Subcutaneous abdominal adipose tissue (tissue), 5 donors: ENCODE measurements around the gene H6PD.
A peak's percentile ranks its signal among the peaks of the same experiment; 100 is the strongest.
"Not testable (repeated sequence)": the region's sequence is repeated elsewhere in the genome, so short reads cannot be mapped to it uniquely, and the experiment has no call there.

ENCODE experiments used
- H3K27ac ChIP-seq: one replicate; pipeline ENCODE4 v1.7.0; 2013; ENCODE audit warnings: low read depth, mild to moderate bottlenecking, inconsistent platforms, low read length, moderate library complexity
- H3K27me3 ChIP-seq, 5 donors: one replicate each; pipeline ENCODE4 v1.7.0; 2013; ENCODE audit warnings: low read length in 5 of 5, inconsistent platforms in 1 of 5; ENCODE audit not compliant: control insufficient read depth in 5 of 5, insufficient read depth in 4 of 5
- H3K36me3 ChIP-seq, 5 donors: one replicate each; pipeline ENCODE4 v1.7.0; 2013; ENCODE audit warnings: low read length in 5 of 5; ENCODE audit not compliant: control insufficient read depth in 5 of 5, insufficient read depth in 5 of 5
- H3K4me1 ChIP-seq, 5 donors: one replicate each; pipeline ENCODE4 v1.7.0; 2013; ENCODE audit warnings: low read length in 5 of 5, mild to moderate bottlenecking in 3 of 5, moderate library complexity in 1 of 5; ENCODE audit not compliant: control insufficient read depth in 5 of 5, insufficient read depth in 5 of 5
- H3K4me3 ChIP-seq, 5 donors: one replicate each; pipeline ENCODE4 v1.7.0; 2013; ENCODE audit warnings: low read length in 5 of 5, low read depth in 1 of 5
- H3K9ac ChIP-seq, 5 donors: one replicate each; pipeline ENCODE4 v1.7.0; 2013; ENCODE audit warnings: low read length in 5 of 5, mild to moderate bottlenecking in 4 of 5, moderate library complexity in 3 of 5
- H3K9me3 ChIP-seq, 5 donors: one replicate each; pipeline ENCODE4 v1.7.0; 2013; ENCODE audit warnings: low read length in 5 of 5; ENCODE audit not compliant: control insufficient read depth in 5 of 5
- donor health status: healthy.
- donor health status: healthy.
- donor health status: healthy.
- donor health status: healthy.
- donor health status: healthy.

Gene H6PD

DNA sequence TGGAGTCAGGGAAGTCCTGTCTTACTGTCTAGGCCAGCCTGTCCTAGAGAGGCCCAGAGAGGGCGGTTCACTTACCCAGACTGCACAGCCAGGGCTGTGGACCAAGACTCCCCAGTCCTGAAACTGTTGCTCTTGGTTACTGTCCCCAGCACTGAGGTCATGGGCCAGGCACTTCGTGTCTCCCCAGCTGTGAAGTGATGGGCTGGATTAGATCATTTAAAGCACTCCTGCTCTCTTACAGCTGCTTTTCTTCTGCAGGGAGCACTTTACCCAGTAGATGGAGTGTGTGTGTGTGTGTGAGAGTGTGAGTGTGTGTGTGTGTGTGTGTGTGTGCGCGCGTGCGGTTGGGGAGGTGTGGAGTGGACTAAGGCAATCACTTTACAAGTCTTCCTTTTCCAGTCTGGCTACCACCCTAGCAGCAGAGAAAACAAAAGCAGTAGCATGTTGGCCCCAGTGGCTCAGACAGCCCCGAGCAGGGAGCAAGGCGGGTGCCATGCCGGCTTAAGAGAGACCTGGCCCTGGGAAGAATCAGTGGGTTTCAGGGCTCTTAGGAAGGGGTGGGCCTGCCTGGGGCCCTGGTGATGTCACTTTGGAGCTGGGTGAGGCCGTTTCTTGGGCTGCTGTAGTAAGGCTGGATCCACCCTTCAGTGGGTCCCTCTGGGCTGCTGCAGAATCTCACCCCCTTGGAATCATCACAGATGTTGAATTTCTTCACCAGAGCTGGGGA lies 60.5 kb downstream of the H6PD start:
- H3K4me1 ChIP-seq = peaks cover 14 to 80% (median 74%) of the 10 kb centered on the region in 5 donors
- H3K27ac ChIP-seq = peak overlapping the region; percentile 84
- H3K9me3 ChIP-seq = no peaks in the 10 kb centered on the region
- peak overlapping the region; percentile 77 to 99 (median 95) for H3K4me3 ChIP-seq
- H3K36me3 ChIP-seq = peaks cover 0 to 3% (median 0%) of the 10 kb centered on the region in 5 donors
- H3K9ac ChIP-seq = peak overlapping the region; percentile 59 to 83 (median 74)
- H3K27me3 ChIP-seq = no peaks in the 10 kb centered on the region

DNA sequence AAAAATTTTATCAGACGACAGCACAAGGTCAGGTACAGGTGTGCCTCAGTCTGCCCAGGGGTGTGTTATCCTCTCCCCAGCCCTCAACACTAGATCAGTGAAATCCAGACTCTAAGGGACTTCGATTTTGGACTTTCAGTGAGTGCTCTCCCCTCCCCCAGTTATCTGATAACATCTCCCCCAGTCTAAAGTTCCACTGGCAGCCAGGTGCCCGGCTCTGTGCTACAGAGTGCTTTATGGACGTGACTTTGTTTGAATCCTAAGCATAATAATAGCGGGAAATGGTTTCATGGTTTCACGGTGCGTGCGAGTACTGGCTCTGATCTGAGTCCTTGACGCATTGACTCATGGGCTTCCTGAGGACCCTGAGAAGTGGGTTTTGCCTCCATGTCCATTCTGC lies 61.3 kb downstream of the H6PD start:
- H3K4me3 ChIP-seq = peak overlapping the region; percentile 77 to 99 (median 95)
- peaks cover 9 to 79% (median 74%) of the 10 kb centered on the region in 5 donors for H3K4me1 ChIP-seq
- H3K9ac ChIP-seq = peak overlapping the region in 1 of 5 donors; percentile 33
- peaks cover 0 to 7% (median 5%) of the 10 kb centered on the region in 5 donors for H3K36me3 ChIP-seq
- no peaks in the 10 kb centered on the region for H3K27me3 ChIP-seq
- peak overlapping the region; percentile 84 for H3K27ac ChIP-seq
- no peaks in the 10 kb centered on the region for H3K9me3 ChIP-seq

DNA sequence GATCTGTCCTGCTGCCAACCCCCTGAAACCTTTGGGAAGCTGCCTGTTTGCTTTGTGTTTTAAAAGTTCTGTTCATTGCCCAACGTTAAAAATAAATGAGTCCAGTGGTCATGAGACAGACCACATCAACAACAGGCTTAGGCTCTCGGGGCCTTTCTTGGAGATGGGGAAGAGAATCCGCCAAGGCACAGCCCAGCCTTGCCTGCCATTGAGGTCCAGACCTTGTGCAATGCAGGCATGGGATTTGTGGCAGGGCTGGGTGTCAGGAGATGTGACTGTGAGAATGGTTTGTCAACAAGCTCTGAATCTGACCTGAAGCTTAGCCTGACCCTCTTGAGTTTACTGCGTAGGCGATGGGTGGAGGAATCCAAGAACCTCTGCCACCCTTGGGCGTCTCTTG lies 62.3 kb downstream of the H6PD start:
- Histone ChIP-seq H3K9me3 (no peaks in the 10 kb centered on the region), H3K36me3 (peaks cover 0 to 14% (median 12%) of the 10 kb centered on the region in 5 donors), H3K9ac (no peak overlapping the region), H3K4me1 (peaks cover 10 to 74% (median 66%) of the 10 kb centered on the region in 5 donors), H3K4me3 (peak overlapping the region in 3 of 5 donors; percentile 22 to 95 (median 45)), H3K27ac (peak overlapping the region; percentile 84), H3K27me3 (no peaks in the 10 kb centered on the region)

DNA sequence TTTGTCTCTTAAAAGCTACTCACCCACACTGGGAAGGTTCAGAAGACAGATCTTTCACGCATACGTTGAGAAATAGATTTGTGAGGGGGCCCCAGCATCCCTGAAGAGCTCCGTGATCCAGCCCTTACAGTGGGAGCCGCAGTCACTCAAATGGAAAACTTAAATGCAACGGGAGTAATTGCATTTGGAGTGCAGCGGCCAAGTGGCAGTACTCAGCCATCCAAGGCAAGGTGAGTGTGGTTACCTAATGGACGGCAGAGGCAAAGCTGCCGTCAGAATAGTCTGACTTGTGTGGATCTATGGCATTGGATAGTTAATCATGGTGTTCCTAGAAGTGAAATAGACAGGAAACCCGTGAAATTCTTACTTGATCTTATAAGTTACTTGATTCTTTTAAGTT lies 63.3 kb downstream of the H6PD start:
- peaks cover 0 to 15% (median 13%) of the 10 kb centered on the region in 5 donors for H3K36me3 ChIP-seq
- peak overlapping the region; percentile 84 for H3K27ac ChIP-seq
- no peak overlapping the region for H3K4me3 ChIP-seq
- no peaks in the 10 kb centered on the region for H3K9me3 ChIP-seq
- peaks cover 13 to 78% (median 70%) of the 10 kb centered on the region in 5 donors for H3K4me1 ChIP-seq
- no peak overlapping the region for H3K9ac ChIP-seq
- H3K27me3 ChIP-seq = no peaks in the 10 kb centered on the region

DNA sequence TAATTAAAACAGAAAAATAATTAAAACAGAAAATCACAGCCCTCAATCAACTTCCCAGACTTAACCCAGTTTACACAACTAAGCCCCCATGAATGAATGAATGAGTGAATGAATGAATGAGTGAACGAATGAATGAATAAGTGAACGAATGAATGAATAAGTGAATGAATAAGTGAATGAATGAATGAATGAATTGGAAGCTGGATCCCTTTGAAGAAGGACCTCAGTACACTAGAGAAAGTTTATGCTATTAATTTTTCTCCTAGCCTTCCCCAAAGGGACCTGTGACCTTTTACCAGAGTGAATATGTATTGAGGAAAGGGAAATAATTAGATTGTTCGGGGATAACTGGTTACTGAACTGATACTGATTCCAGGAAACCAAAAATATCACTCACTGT lies 63.7 kb downstream of the H6PD start:
- Histone ChIP-seq H3K9me3 (no peaks in the 10 kb centered on the region), H3K4me1 (peaks cover 17 to 83% (median 75%) of the 10 kb centered on the region in 5 donors), H3K9ac (no peak overlapping the region), H3K36me3 (peaks cover 0 to 15% (median 13%) of the 10 kb centered on the region in 5 donors), H3K4me3 (no peak overlapping the region), H3K27ac (peak overlapping the region; percentile 84), H3K27me3 (no peaks in the 10 kb centered on the region)

DNA sequence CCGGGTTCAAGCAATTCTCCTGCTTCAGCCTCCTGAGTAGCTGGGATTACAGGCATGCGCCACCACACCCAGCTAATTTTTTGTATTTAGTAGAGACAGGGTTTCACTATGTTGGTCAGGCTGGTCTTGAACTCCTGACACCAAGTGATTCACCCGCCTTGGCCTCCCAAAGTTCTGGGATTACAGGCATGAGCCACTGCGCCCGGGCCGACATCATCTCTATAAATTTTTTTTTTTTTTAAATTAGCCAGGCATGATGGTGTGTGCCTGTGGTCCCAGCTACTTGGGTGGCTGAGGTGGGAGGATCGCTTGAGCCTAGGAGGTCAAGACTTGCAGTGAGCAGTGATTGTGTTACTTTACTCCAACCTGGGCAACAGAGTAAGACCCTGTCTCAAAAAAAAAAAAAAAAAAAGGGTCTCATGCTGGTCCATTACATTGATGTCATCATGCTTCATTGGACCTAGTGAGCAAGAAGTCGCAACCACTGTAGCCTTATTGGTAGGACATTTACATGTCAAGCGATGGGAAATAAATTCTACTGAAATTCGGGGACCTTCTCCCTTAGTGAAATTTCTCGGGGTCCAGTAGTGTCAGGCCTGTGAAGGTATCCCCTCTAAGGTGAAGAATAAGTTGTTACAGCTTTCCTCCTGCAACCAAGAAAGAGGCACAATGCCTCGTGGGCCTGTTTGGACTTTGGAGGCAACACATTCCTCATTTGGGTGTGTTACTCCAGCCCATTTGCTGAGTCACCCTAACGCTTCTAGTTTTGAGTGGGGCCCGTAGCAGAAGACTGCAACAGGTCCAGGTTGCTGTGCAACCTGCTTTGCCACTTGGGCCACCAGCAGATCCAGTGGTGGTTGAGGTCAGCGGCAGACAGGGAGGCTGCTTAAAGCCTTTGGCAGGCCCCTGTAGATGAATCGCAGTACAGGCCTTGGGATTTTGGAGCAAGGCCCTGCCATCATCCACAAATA lies 65.3 kb downstream of the H6PD start:
- H3K9me3 ChIP-seq, H3K9ac ChIP-seq, H3K27ac ChIP-seq, H3K27me3 ChIP-seq, H3K4me3 ChIP-seq: not testable (repeated sequence)
- peaks cover 20 to 85% (median 77%) of the 10 kb centered on the region in 5 donors for H3K4me1 ChIP-seq
- peaks cover 0 to 15% (median 13%) of the 10 kb centered on the region in 5 donors for H3K36me3 ChIP-seq

DNA sequence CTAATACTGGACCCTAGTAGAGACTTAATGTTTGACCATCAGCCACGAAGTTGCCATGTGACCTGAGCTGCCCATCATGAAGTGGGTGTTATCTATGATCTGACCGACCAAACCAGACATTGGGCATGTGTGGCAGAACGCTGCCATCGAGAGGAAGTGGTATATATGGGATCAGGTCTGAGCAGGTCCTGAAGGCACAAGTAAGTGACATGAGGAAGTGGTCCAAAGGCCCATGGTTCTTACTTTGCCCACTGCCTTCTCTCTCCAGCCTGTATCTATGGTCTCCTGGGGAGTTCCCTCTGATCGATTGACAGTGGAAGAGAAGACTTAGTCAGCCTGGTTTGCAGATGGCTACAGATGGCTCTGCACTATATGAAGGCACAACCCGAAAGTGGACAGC lies 66.0 kb downstream of the H6PD start:
- Histone ChIP-seq H3K27me3 (no peaks in the 10 kb centered on the region), H3K4me1 (peaks cover 19 to 85% (median 77%) of the 10 kb centered on the region in 5 donors), H3K9ac (no peak overlapping the region), H3K4me3 (no peak overlapping the region), H3K27ac (no peak overlapping the region), H3K36me3 (peaks cover 0 to 15% (median 13%) of the 10 kb centered on the region in 5 donors), H3K9me3 (no peaks in the 10 kb centered on the region)

DNA sequence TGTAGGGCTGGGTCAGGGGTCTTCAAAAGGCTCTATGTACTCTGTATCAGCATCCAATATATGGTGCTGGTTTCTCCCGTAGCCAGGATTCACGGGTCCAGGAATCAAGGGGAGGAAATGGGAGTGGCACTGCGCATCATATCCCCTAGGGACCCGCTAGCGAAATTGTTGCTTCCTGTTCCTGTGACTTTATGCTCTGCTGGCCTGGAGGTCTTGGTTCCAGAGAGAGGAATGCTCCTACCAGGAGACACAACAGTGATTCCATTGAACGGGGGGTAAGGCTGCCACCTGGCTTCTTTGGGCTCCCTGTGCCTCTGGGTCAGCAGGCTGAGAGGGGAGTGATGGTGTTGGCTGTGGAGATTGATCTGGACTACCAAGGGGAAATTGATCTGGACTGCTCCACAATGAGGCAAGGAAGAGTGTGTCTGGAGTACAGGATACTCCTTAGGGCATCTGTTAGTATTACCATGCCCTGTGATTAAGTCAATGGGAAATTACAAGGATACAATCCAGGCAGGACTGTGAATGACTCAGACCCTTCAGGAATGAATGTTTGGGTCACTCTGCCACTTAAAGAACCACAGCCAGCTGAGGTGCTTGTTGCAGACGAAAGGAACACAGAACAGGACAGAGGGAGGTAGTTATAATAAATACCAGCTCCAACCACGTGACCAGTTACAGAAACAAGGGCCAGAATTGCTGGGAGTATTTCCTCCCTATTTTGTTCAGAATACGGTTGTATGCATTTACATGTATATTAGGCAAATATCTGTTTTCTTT lies 68.4 kb downstream of the H6PD start:
- no peaks in the 10 kb centered on the region for H3K27me3 ChIP-seq
- H3K4me1 ChIP-seq = peaks cover 15 to 73% (median 63%) of the 10 kb centered on the region in 5 donors
- peaks cover 0 to 19% (median 10%) of the 10 kb centered on the region in 5 donors for H3K36me3 ChIP-seq
- no peak overlapping the region for H3K9ac ChIP-seq
- peak overlapping the region in 3 of 5 donors; percentile 6 to 33 (median 14) for H3K4me3 ChIP-seq
- peak overlapping the region; percentile 74 for H3K27ac ChIP-seq
- no peaks in the 10 kb centered on the region for H3K9me3 ChIP-seq

DNA sequence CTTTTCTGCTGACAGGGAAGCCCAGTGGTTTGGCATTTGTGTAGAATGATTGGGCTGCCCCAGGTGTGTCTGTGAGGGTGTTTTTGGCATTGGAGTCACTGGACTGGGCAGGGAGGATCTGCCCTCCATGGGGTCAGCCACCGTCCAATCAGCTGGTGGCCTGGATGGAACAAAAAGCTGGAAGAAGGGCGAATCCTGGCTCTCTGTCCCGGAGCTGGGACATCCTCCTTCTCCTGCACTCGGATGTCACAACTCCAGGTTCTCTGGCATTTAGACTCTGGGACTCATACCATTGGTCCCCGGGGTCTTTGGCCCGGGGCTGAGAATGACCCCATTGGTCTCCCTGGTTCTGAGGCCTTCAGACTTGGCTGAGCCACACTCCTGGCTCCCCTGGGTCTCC lies 69.3 kb downstream of the H6PD start:
- H3K27ac ChIP-seq = peak overlapping the region; percentile 74

More for the DNA sequence above, 69.3 kb downstream of the H6PD start:
- Histone ChIP-seq H3K4me3 (no peak overlapping the region), H3K9me3 (no peaks in the 10 kb centered on the region), H3K4me1 (peaks cover 15 to 69% (median 54%) of the 10 kb centered on the region in 5 donors), H3K36me3 (peaks cover 0 to 19% (median 10%) of the 10 kb centered on the region in 5 donors), H3K27me3 (no peaks in the 10 kb centered on the region), H3K9ac (no peak overlapping the region)
